Left hindlimb (tissue), 1 donor: ENCODE results near the gene PKDCC.
A peak's percentile ranks its signal among the peaks of the same experiment; 100 is the strongest.
"Not testable (repeated sequence)": the region's sequence is repeated elsewhere in the genome, so short reads cannot be mapped to it uniquely, and the experiment has no call there.

Source experiments
- DNase-seq: peaks from one replicate; pipeline ENCODE4 v3.0.0-alpha.2; 2018

PKDCC gene

DNA sequence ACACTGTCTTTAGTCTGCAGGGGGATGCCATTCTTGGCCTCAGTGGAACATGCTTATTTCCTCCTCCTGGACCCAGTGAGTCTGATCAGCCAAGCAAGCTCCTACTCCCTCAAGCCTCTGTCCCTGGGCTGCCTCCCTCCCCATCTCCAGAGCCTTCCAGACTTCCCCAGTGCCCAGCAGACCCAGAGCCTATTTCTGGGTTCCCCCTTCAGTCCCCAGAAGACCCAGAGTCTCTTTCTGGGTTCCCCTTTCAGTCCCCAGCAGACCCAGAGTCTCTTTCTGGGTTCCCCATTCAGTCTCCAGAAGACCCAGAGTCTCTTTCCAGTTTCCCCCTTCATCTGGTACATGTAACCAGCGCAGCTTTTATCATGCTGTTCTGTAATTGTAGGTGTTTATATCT lies 17.0 kb upstream of the PKDCC start:
- no peak for DNase-seq

DNA sequence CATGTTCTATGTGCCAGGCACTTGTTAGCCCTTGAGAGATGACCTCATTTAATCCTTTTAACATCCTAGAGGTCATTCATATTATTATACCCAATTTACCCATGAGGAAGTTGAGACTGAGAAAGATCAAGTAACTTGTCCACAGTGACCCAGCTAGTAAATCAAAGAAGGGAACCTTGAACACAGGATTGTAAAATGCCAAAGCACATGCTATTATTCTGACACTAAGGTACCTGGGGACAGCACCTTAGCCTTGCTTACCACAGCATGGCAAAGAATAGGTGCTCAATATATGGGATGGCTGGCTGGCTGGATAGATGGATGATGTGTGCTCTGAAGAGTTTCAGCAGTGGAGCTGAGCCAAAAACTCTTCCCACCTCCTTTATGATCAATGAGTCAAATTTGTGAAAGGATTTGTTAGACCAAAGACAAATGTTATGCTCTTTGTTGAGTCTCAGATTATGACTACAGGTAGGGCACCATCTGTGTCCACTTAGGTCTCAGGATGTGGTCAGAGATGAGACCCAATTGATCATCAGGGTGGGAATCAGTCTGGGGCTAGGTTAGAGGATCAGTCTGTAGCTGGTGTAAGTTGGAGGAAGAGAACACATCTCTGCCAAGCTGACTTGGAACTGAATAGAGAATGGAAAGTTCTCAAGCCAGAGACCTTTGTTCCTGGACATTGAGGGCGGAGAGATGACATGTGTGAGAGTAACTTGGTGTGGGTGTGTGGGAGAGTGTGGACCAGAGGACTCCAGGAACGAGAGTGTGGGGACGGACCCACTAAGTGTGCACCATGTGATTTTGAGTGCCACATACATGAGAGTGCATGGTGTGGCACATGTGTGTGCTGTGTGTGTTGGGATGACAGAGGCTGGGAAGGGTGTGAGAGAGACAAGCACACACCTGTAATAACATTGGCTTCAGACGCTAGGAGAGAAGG lies 16.3 kb upstream of the PKDCC start:
- no peak for DNase-seq

DNA sequence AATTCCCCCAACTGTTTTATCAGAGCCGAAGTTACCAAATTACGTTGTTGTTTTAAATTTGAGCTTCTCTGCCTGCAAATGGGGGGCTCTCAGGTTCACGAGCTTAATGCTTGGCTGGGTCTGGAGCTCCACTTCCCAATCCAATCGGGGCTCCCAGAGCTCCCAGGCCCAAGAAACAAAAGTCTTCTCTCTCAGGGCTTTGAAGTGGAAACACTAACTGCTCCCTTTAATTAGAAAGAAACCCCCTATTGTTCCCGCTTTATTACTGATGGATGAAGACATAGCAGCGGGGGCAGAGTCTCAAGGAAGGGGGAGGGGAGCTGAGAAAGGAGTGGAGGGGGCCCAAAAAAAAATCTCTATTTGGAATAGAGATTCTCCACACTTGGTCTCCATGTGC lies 15.6 kb upstream of the PKDCC start:
- DNase-seq = no peak

DNA sequence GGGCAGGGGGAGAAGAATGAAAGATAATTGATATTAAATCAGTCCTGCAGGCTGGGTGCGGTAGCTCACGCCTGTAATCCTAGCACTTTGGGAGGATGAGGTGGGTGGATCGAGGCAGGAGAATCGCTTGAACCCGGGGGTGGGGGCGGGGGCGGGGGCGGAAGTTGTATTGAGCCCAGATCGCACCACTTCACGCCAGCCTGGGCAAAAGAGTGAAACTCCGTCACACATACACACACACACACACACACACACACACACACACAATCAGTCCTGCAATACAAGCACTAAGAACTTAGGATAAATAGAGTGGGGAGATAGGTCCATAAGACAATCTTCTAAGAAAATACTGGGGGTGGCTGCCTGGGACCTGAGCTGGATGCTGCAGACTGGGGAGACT lies 15.1 kb upstream of the PKDCC start:
- DNase-seq = no peak

DNA sequence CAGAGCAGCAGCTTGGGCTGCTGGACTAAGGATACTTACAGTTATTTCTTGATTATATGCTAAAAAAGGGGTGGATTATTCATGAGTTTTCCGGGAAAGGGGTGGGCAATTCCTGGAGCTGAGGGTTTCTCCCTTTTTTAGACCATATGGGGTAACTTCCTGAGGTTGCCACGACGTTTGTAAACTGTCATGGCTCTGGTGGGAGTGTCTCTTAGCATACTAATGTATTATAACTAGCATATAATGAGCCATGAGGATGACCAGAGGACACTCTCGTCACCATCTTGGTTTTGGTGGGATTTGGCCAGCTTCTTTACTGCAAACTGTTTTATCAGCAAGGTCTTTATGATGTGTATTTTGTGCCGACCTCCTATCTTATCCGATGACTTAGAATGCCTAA lies 13.7 kb upstream of the PKDCC start:
- not testable (repeated sequence) for DNase-seq

DNA sequence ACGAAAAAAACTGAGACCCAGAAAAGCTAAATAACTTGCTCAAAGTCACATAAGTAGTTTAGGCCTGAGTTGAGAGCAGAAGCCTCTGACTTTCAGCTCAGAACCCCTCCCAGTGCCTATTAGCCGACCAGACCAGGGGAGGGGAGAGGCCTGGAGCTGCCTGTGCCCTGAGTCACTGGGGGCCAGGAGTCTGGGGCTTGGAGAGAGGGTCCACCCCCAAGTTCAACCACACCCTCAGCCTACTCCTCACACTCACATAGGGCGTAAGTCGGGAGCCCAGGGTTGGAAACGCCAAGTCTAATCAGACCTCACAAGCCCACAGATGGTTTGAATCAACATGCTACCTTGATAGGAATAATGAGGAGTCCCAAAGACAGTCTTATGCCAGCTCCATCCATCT lies 12.6 kb upstream of the PKDCC start:
- no peak for DNase-seq

DNA sequence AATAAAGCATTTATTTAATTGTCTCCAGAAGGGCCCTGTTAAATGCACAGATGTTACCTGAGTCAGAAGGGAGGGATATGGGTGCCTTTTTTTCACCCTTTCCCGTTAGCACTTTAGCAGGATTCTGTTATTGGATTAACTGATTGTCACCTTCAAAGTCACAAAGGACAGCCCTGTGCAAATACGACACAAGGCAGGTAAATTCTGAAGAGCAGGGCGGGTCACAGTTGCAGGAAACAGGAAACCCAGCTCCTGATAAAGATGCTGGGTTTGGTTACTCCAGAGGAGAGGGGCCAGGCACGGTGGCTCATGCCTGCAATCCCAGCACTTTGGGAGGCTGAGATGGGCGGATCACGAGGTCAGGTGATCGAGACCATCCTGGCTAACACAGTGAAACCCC lies 11.4 kb upstream of the PKDCC start:
- DNase-seq = no peak

DNA sequence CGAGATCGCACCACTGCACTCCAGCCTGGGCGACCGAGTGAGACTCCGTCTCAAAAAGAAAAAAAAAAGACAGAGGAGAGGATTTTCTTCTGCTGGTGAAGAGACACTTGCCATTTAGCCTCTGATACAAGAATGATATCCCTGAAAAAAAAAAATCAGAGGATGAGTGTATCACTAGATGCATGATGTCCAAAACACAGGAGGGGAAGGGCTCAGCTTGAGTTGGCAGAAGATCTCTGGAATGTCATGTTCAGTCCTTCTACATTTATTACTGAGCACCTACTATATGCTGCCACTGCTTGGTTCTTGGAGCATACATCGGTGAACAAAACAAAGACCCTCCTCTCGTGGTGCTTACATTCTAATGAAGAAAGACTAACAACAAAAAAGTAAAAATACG lies 10.9 kb upstream of the PKDCC start:
- no peak for DNase-seq

DNA sequence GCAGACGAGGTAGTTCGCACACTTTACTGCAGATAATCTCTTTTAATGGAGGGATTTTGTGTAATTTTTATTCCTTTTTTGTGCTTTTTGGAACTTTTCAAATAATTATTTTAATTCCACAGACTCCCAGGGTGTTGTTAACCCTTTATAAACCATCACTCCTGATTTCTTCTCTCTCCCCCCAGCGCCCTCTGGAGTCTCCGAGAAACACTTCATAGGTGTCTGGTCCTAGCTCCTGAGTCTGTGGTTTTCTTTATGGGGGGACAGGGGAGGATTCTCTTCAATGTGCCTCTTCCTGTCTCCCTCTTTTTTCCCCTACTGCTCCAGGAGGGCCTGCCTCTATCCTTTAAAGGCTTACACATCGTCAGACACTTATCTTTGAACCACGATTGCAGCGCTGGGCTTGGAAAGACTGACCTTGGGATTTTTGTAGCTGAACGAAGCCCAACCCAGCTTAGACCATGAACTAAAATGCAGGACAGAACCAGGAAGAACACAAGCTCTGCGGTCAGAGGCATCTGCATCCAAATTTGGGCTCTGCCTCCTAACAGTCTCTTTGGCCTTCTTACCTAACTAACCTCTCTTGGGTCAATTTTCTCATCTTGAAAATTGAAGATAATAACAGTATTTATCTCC lies 7.1 kb upstream of the PKDCC start:
- DNase-seq = no peak

DNA sequence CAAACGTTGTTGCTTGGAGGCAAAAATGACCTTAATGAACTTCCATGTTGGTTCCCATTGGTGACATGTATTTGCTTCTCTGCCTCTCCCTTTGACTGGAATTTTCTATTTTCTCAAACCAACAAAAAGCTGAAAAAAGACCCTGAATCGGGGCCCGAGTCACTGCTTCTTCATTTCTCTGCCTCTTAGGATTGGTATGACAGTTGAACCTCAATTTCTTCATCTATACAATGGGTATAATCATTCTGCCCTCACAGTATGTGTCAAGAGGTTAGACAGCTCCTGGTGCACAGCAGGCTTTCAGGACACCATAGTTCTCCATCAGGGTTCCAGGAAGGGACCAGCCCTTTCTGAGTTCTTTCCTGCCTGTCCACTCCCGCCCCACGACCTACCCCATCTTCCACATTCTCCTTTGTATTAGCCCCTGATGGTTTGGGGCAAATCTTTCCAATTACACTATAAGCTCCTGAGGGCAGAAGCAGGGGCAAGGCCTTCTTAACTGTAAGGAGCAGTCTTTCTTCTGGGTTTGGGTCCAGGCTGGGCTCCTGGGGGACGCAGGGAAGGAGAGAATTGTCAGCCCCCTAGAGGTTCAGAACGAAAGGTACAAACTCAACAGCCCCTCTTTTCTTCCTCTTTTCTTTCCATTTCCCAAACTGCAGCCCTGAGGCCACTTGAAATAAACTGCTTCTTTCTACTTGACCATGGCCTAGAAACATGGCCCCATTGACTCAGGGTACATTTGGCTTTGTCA lies 6.3 kb upstream of the PKDCC start:
- no peak for DNase-seq

DNA sequence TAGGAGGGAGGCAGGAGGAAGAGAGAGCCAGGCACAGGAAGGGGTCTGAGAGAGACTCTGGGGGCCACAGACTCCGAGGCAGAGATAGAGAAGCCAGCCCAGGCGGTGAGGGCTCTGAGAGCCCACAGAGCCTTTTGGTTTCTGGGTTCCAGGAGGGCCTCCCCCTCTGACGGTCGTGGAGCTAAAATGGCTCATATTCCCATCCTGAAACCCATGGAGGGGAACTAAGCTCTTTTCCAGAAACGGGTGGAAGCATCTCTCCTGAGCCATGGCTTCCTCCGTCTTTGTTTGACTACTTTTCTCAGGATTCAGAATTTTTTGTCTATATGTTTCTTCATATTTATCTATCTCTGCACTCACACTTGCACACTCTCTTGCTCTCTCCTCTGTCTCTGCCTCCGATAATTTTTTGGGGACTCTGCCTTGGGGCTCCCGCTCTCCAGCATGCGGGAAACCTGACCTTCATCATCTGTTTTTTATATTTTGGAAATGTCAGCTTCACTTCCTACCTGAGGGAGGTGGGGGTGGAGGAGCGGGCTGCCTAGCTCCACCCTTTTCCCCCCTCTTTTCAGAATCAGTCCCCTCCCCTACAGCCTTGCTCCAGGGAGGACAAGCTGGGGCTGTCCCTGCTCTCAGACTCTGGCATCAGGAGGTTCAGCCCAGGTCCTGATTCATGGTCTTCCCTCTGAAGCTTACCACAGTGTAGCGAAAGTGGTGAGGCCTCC lies 5.0 kb upstream of the PKDCC start:
- no peak for DNase-seq

DNA sequence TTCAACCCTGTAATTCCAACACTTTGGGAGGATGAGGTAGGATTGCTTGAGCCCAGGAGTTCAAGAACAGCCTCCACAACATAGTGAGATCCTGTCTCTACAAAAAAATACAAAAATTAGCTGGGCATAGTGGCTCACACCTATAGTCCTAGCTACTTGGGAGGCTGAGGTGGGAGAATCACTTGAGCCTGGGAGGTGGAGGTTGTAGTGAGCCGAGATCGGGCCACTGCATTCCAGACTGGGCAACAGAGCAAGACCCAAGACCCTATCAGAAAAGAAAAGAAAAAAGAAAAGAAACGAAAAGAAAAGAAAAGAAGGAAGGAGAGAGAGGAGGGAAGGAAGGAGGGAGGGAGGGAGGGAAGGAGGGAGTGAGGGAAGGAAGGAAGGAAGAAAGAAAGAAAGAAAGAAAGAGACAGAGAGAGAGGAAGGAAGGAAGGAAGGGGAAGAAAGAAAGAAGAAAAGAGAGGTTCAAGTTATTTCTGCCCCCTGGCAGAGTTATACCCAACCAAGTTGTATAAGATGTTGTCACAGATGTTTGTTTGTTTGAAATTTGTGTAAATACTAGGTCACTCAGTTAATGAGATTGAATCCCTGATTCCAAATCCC lies 3.9 kb upstream of the PKDCC start:
- DNase-seq = no peak

DNA sequence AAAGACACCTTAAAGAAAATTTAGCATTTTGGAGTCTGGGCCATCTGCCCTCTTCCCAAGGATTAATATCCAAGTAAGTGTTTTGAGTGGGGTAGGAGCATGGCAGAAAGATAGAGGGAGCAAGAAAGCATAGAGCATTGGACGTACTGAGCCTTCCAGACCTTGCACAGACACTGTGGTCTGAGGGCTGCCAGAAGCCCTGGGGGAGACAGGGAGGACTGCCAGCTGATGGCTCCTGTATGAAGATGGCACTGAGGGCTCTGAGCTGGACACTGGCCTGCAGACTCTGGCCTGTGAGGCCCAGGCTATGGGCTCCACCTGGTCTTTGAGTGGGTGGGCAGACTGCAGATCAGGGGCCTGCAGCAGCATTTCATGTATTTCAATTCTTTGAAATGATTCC lies 2.9 kb upstream of the PKDCC start:
- no peak for DNase-seq

DNA sequence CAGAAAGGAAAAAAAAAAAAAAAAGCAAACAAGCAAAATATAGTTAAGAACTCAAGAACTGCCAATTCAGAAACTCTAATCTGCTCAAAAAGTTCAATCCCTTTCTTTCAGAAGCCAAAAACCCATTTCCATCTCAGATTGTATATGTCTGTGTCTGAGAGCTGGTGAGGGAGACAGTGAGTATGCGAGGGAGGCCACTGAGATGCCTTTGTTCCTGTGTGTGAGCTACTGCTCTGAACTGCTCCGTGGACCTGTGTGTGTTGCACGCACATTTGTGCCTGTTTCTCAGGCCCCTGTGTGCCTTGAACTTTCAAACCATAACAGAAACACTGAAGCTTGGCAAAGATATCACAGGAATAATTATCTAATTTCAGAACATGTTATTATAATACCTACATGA lies 2.5 kb upstream of the PKDCC start:
- no peak for DNase-seq

DNA sequence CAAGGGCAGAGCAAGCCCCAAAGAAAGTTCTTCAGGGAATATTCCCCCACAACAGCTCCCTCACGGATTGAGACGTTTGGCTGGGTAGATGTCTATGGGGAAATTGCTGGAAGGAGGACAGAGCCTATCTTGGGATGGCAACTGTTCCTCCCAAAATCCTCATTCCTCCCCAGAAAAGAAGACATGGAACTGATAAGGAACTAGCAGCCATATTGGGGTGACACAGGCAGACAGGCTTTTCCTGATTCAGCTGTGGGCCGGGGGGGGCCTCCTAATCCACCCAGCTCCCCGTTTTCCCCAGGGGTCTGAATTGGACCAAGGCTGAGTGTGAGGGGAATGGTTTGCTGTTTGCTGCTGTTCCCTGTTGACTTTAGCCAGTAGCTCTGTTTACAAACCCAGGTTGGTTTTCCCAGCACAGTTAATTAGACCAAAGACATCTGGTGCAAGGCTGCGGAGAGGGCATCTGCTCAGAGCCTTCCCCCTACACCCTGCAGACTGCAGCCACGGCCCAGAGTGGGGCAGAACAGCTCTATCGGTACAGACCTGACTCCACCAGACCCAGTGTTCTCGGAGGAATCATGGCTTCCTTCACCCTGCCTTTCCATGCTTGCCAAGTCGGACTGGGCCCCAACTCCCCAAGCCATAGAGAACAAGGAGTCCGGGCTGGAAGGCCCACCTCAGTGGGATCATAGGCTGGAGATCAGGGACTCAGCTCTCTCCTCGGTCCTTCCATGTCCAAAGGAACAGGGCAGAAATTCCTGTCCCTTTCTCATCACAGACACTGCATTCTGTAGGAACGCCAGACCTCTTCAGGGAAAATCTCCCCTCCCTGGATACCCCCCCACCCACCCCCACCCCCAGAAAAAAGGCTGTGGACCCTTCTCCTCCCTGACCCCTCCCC lies 1.7 kb upstream of the PKDCC start:
- DNase-seq = no peak

DNA sequence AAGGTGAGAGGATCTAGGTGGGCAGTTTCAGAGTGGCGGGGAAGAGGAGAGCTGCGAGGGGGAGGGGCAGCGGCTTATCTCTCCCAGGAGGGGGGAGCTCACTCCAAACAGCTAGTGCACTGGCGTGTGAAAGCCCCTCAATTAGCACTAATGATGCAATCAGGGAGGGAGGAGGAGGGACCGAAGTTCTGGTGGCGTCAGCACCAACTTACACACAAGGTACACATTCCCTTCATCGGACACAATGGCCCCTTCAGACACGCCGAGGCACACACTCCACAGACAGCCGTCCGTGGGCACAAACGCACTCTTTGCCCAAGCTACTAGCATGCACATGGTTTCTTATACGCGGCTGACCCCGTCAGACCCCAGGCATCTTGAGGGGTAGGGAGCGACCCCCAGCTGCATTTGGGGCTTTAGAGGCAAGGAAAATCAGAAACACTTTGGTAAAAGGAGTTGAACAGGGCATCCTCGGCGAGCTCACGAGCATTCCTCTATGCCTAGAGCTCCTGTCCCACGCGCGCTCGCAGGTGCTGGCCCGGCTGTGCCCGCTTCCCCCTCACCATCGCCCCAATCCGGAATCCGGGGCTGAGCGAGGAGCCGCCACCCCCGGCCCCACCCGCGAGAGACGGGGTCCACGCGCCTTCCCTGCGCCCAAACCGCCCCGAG lies 868 bp upstream of the PKDCC start:
- DNase-seq = peak; percentile 60

DNA sequence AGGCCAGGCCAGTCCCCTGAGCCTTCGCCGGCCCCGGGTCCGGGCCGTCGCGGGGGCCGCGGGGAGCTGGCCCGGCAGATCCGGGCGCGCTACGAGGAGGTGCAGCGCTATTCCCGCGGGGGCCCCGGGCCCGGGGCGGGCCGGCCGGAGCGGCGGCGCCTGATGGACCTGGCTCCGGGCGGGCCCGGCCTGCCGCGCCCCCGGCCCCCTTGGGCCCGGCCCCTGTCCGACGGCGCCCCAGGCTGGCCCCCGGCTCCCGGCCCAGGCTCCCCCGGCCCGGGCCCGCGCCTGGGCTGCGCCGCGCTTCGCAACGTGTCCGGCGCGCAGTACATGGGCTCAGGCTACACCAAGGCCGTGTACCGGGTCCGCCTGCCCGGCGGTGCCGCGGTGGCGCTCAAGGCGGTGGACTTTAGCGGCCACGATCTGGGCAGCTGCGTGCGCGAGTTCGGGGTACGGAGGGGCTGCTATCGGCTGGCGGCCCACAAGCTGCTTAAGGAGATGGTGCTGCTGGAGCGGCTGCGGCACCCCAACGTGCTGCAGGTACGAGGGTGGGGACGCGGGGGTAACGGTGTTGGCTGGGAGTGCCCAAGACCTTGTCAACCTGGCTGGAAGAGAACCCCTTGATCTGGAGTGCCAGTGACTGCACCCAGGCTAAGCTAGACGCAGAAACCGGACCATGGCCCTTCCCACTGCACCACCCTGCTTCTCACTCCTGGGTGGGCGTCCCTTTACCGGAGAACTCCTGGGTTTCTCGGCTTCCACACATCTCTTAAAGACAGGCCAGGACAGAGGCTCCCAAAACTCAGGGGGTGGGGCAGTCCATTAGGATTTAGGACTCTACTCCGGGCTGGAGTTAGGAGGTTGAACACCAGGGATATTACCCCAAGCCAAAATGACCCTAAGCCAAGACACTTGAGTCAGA lies 739 bp downstream of the PKDCC start:
- no peak for DNase-seq

DNA sequence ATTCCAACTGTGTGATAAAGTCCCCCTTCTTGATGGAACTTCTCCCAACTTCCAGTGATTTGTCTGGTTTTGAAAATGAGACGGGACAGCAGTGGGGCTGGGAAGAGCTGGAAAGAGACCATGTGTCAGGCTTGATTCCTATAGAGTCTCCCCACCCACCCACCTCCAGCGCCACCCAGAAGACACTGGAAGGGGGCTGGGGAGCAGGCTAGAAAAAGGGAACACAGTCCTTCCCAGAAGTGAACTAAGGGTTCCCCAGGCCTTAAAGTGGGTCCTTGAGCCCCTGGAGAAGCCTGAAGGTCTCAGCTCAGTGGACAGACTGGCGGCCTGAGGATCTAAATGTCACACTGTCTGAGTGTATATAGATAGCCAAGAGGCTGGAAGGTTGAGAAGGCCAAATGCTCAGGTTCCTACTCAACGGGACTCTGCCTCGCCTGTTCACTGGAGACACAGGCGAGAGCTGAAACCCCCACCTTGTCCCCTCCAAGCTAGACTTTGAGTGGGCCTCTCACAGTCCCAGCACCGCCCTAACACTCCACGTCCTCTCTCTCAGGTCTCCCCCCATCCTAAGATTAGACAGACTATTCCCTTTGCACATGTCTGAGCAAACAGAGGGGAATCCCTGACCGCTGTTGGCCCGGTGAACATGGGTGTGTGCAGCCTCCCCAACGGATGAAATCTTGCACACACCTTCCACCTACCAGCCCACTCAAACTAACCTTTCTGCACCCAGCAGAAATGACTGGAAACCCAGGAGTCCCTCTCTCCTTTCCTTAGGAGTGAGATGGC lies 1.6 kb downstream of the PKDCC start:
- DNase-seq = no peak
